ENCODE results near the gene KIAA1217. TPM values are rescaled to one million over a fixed set of nuclear protein-coding genes. Genes with fewer than 3 reads are reported as not detected.

The KIAA1217 gene
- total RNA-seq, 1 experiment from 2014 or later, result 18.6 TPM

GRCh38 chr10:24397662-24398061 lies 188.7 kb downstream of the KIAA1217 start:
- Histone ChIP-seq H3K18ac (ENCODE audit: insufficient read length, low read depth, low read length) (no peak overlapping the region), H2BK5ac (ENCODE audit: insufficient read length, low read length) (no peak overlapping the region), H3K27me3 (ENCODE audit: insufficient read depth, low read length) (no peaks in the 10 kb centered on the region), H2BK120ac (ENCODE audit: low read depth, low read length, poor library complexity, severe bottlenecking) (no peak overlapping the region), H4K20me1 (ENCODE audit: control insufficient read depth, insufficient read depth, insufficient read length) (no peaks in the 10 kb centered on the region), H4K8ac (replicated peaks; ENCODE audit: insufficient read length, low read depth, low read length) (no peak overlapping the region), H3K56ac (ENCODE audit: insufficient read length, low read depth, low read length) (no peak overlapping the region), H2BK20ac (ENCODE audit: low read depth, low read length, poor library complexity, severe bottlenecking) (no peak overlapping the region), H2AK5ac (ENCODE audit: insufficient read length, low read length) (no peak overlapping the region), H2BK12ac (ENCODE audit: insufficient read length, low read depth, low read length) (no peak overlapping the region), H4K5ac (ENCODE audit: insufficient read length, low read depth, low read length) (no peak overlapping the region), H3K4ac (ENCODE audit: low read depth, low read length) (no peak overlapping the region), H3T11ph (ENCODE audit: low read length) (no peak overlapping the region), H3K23me2 (ENCODE audit: insufficient read length, low read depth, low read length, poor library complexity, severe bottlenecking) (no peaks in the 10 kb centered on the region), H3K23ac (ENCODE audit: insufficient read length, low read depth, low read length) (no peak overlapping the region), H3K4me2 (ENCODE audit: insufficient read depth, insufficient read length, low read length) (no peak overlapping the region), H3K79me2 (ENCODE audit: insufficient read depth, low read length) (no peaks in the 10 kb centered on the region), H4K91ac (ENCODE audit: insufficient read length, low read depth, low read length) (no peak overlapping the region), H3K9ac (ENCODE audit: extremely low read depth, insufficient read length, low read length) (no peak overlapping the region), H2AFZ (ENCODE audit: low read length) (no peak overlapping the region), H3K79me1 (ENCODE audit: insufficient read depth, low read depth, low read length, poor library complexity, severe bottlenecking) (no peaks in the 10 kb centered on the region), H3K14ac (ENCODE audit: insufficient read depth, low read length) (no peak overlapping the region), H3K27ac (ENCODE audit: insufficient read length, low read depth, low read length) (no peak overlapping the region), H3K9me3 (ENCODE audit: control insufficient read depth, low read depth, low read length) (no peaks in the 10 kb centered on the region), H2BK15ac (ENCODE audit: low read depth, low read length) (no peak overlapping the region), H3K4me1 (ENCODE audit: insufficient read depth, low read length) (no peaks in the 10 kb centered on the region)
- TF ChIP-seq CTCF (conservative IDR thresholded peaks at IDR 0.05), result no peak
- Mint-ChIP-seq H3K4me1 (no peaks in the 10 kb centered on the region; a peak in 1 of 4 replicates), H3K36me3 (ENCODE audit: insufficient read depth in 1 of 3, low read depth in 3 of 3) (no peaks in the 10 kb centered on the region), H3K9me3 (no peaks in the 10 kb centered on the region), H3K27ac (no peak overlapping the region), H3K27me3 (ENCODE audit: low read depth) (no peaks in the 10 kb centered on the region), H3K4me3 (no peak overlapping the region)
- DNase-seq, result no peak
- WGBS (ENCODE audit: extremely low coverage, insufficient read length, low lambda C conversion rate), result no CpG with 5 or more reads among the region's 2 CpGs

All from H9 (cell line).